Measurements from ENCODE around the gene FABP6.
A peak's percentile ranks its signal among the peaks of the same experiment; 100 is the strongest.
"Not testable (repeated sequence)": the region's sequence is repeated elsewhere in the genome, so short reads cannot be mapped to it uniquely, and the experiment has no call there.

The FABP6 gene

GRCh38 chr5:160229190-160229742 is at the start of gene FABP6:
FABP6 (plus strand) TSS chr5:160229506; CDS start chr5:160229558, 52 bp downstream.
- Histone ChIP-seq H3K4me1 (ENCODE audit: control insufficient read depth in 1 of 2, insufficient read depth in 2 of 2, low read length in 2 of 2) (no peaks in the 10 kb centered on the region), H3K27me3 (ENCODE audit: low read depth, low read length) (no peaks in the 10 kb centered on the region), H3K36me3 (ENCODE audit: control insufficient read depth in 1 of 2, insufficient read depth in 2 of 2, low read length in 2 of 2) (no peaks in the 10 kb centered on the region), H3K4me3 (ENCODE audit: low read depth in 1 of 2, low read length in 2 of 2) (no peak within 1 kb of the TSS), H3K27ac (ENCODE audit: low read length) (no peak within 1 kb of the TSS), H3K9me3 (ENCODE audit: control insufficient read depth in 1 of 2, low read length in 2 of 2) (no peaks in the 10 kb centered on the region)

GRCh38 chr5:160180931-160181330 is 48.4 kb upstream of the FABP6 start:
- Histone ChIP-seq H3K27me3 (ENCODE audit: low read depth, low read length) (no peaks in the 10 kb centered on the region), H3K27ac (ENCODE audit: low read length) (no peak overlapping the region), H3K36me3 (ENCODE audit: control insufficient read depth in 1 of 2, insufficient read depth in 2 of 2, low read length in 2 of 2) (no peaks in the 10 kb centered on the region), H3K4me3 (ENCODE audit: low read depth in 1 of 2, low read length in 2 of 2) (no peak overlapping the region), H3K4me1 (ENCODE audit: control insufficient read depth in 1 of 2, insufficient read depth in 2 of 2, low read length in 2 of 2) (peaks cover 0 to 3% of the 10 kb centered on the region in 2 donors), H3K9me3 (ENCODE audit: control insufficient read depth in 1 of 2, low read length in 2 of 2) (no peaks in the 10 kb centered on the region)

- Histone ChIP-seq H3K27me3 (ENCODE audit: low read depth, low read length) (no peaks in the 10 kb centered on the region), H3K36me3 (ENCODE audit: control insufficient read depth in 1 of 2, insufficient read depth in 2 of 2, low read length in 2 of 2) (no peaks in the 10 kb centered on the region), H3K27ac (ENCODE audit: low read length) (no peak overlapping the region), H3K4me1 (ENCODE audit: control insufficient read depth in 1 of 2, insufficient read depth in 2 of 2, low read length in 2 of 2) (peaks cover 0 to under 1% of the 10 kb centered on the region in 2 donors), H3K4me3 (ENCODE audit: low read depth in 1 of 2, low read length in 2 of 2) (no peak overlapping the region), H3K9me3 (ENCODE audit: control insufficient read depth in 1 of 2, low read length in 2 of 2) (no peaks in the 10 kb centered on the region)
Measured at GRCh38 chr5:160181965-160182622, 47.2 kb upstream of the FABP6 start.

GRCh38 chr5:160183075-160183474 is 46.2 kb upstream of the FABP6 start:
- Histone ChIP-seq H3K4me1 (ENCODE audit: control insufficient read depth in 1 of 2, insufficient read depth in 2 of 2, low read length in 2 of 2) (peaks cover 0 to 3% of the 10 kb centered on the region in 2 donors), H3K9me3 (ENCODE audit: control insufficient read depth in 1 of 2, low read length in 2 of 2) (no peaks in the 10 kb centered on the region), H3K27ac (ENCODE audit: low read length) (no peak overlapping the region), H3K4me3 (ENCODE audit: low read depth in 1 of 2, low read length in 2 of 2) (no peak overlapping the region), H3K36me3 (ENCODE audit: control insufficient read depth in 1 of 2, insufficient read depth in 2 of 2, low read length in 2 of 2) (no peaks in the 10 kb centered on the region), H3K27me3 (ENCODE audit: low read depth, low read length) (no peaks in the 10 kb centered on the region)

GRCh38 chr5:160185626-160186360 is 43.5 kb upstream of the FABP6 start:
- no peak overlapping the region for H3K4me3 ChIP-seq (ENCODE audit: low read depth in 1 of 2, low read length in 2 of 2)
- no peaks in the 10 kb centered on the region for H3K36me3 ChIP-seq (ENCODE audit: control insufficient read depth in 1 of 2, insufficient read depth in 2 of 2, low read length in 2 of 2)

GRCh38 chr5:160186480-160186879 is 42.8 kb upstream of the FABP6 start:
- Histone ChIP-seq H3K4me1 (ENCODE audit: control insufficient read depth in 1 of 2, insufficient read depth in 2 of 2, low read length in 2 of 2) (peaks cover 0 to 3% of the 10 kb centered on the region in 2 donors), H3K36me3 (ENCODE audit: control insufficient read depth in 1 of 2, insufficient read depth in 2 of 2, low read length in 2 of 2) (no peaks in the 10 kb centered on the region), H3K9me3 (ENCODE audit: control insufficient read depth in 1 of 2, low read length in 2 of 2) (no peaks in the 10 kb centered on the region), H3K27ac (ENCODE audit: low read length) (no peak overlapping the region), H3K27me3 (ENCODE audit: low read depth, low read length) (no peaks in the 10 kb centered on the region), H3K4me3 (ENCODE audit: low read depth in 1 of 2, low read length in 2 of 2) (no peak overlapping the region)

More at GRCh38 chr5:160185626-160186360, 43.5 kb upstream of the FABP6 start:
- Histone ChIP-seq H3K27ac (ENCODE audit: low read length) (no peak overlapping the region), H3K9me3 (ENCODE audit: control insufficient read depth in 1 of 2, low read length in 2 of 2) (no peaks in the 10 kb centered on the region), H3K27me3 (ENCODE audit: low read depth, low read length) (no peaks in the 10 kb centered on the region), H3K4me1 (ENCODE audit: control insufficient read depth in 1 of 2, insufficient read depth in 2 of 2, low read length in 2 of 2) (peaks cover 0 to 3% of the 10 kb centered on the region in 2 donors)

- Histone ChIP-seq H3K27me3 (ENCODE audit: low read depth, low read length) (no peaks in the 10 kb centered on the region), H3K36me3 (ENCODE audit: control insufficient read depth in 1 of 2, insufficient read depth in 2 of 2, low read length in 2 of 2) (no peaks in the 10 kb centered on the region)
Measured at GRCh38 chr5:160187091-160187490, 42.2 kb upstream of the FABP6 start.

GRCh38 chr5:160188141-160189015 is 40.9 kb upstream of the FABP6 start:
- Histone ChIP-seq H3K4me1 (ENCODE audit: control insufficient read depth in 1 of 2, insufficient read depth in 2 of 2, low read length in 2 of 2) (peaks cover 0 to 3% of the 10 kb centered on the region in 2 donors), H3K36me3 (ENCODE audit: control insufficient read depth in 1 of 2, insufficient read depth in 2 of 2, low read length in 2 of 2) (no peaks in the 10 kb centered on the region), H3K27ac (ENCODE audit: low read length) (no peak overlapping the region), H3K27me3 (ENCODE audit: low read depth, low read length) (no peaks in the 10 kb centered on the region), H3K4me3 (ENCODE audit: low read depth in 1 of 2, low read length in 2 of 2) (peak overlapping the region; percentile 55 to 70), H3K9me3 (ENCODE audit: control insufficient read depth in 1 of 2, low read length in 2 of 2) (no peaks in the 10 kb centered on the region)

More at GRCh38 chr5:160187091-160187490, 42.2 kb upstream of the FABP6 start:
- no peaks in the 10 kb centered on the region for H3K9me3 ChIP-seq (ENCODE audit: control insufficient read depth in 1 of 2, low read length in 2 of 2)
- H3K4me1 ChIP-seq (ENCODE audit: control insufficient read depth in 1 of 2, insufficient read depth in 2 of 2, low read length in 2 of 2) = peaks cover 0 to 3% of the 10 kb centered on the region in 2 donors
- H3K4me3 ChIP-seq (ENCODE audit: low read depth in 1 of 2, low read length in 2 of 2) = no peak overlapping the region
- H3K27ac ChIP-seq (ENCODE audit: low read length) = no peak overlapping the region

- H3K36me3 ChIP-seq (ENCODE audit: control insufficient read depth in 1 of 2, insufficient read depth in 2 of 2, low read length in 2 of 2) = no peaks in the 10 kb centered on the region
- H3K9me3 ChIP-seq (ENCODE audit: control insufficient read depth in 1 of 2, low read length in 2 of 2) = no peaks in the 10 kb centered on the region
- no peak overlapping the region for H3K27ac ChIP-seq (ENCODE audit: low read length)
- no peak overlapping the region for H3K4me3 ChIP-seq (ENCODE audit: low read depth in 1 of 2, low read length in 2 of 2)
- no peaks in the 10 kb centered on the region for H3K4me1 ChIP-seq (ENCODE audit: control insufficient read depth in 1 of 2, insufficient read depth in 2 of 2, low read length in 2 of 2)
- no peaks in the 10 kb centered on the region for H3K27me3 ChIP-seq (ENCODE audit: low read depth, low read length)
Measured at GRCh38 chr5:160192424-160192823, 36.9 kb upstream of the FABP6 start.

GRCh38 chr5:160193076-160193475 is 36.2 kb upstream of the FABP6 start:
- H3K27me3 ChIP-seq (ENCODE audit: low read depth, low read length); H3K9me3 ChIP-seq (ENCODE audit: control insufficient read depth in 1 of 2, low read length in 2 of 2); H3K36me3 ChIP-seq (ENCODE audit: control insufficient read depth in 1 of 2, insufficient read depth in 2 of 2, low read length in 2 of 2); H3K4me3 ChIP-seq (ENCODE audit: low read depth in 1 of 2, low read length in 2 of 2); H3K4me1 ChIP-seq (ENCODE audit: control insufficient read depth in 1 of 2, insufficient read depth in 2 of 2, low read length in 2 of 2); H3K27ac ChIP-seq (ENCODE audit: low read length): not testable (repeated sequence)

GRCh38 chr5:160193790-160194189 is 35.5 kb upstream of the FABP6 start:
- not testable (repeated sequence) for H3K27ac ChIP-seq (ENCODE audit: low read length); H3K4me3 ChIP-seq (ENCODE audit: low read depth in 1 of 2, low read length in 2 of 2); H3K9me3 ChIP-seq (ENCODE audit: control insufficient read depth in 1 of 2, low read length in 2 of 2); H3K27me3 ChIP-seq (ENCODE audit: low read depth, low read length); H3K36me3 ChIP-seq (ENCODE audit: control insufficient read depth in 1 of 2, insufficient read depth in 2 of 2, low read length in 2 of 2); H3K4me1 ChIP-seq (ENCODE audit: control insufficient read depth in 1 of 2, insufficient read depth in 2 of 2, low read length in 2 of 2)
